IMR-90 (cell line): ENCODE measurements around the gene FTL. TPM values are rescaled to one million over a fixed set of nuclear protein-coding genes. Genes with fewer than 3 reads are reported as not detected.

ENCODE experiments used
- FOS ChIP-seq: fragments of 150-350 bp; IDR thresholded peaks from 2 replicates; pipeline ENCODE4 v1.6.1; 2016; ENCODE audit warnings: low read depth, low read length
- MAZ ChIP-seq: IDR thresholded peaks from 2 replicates; pipeline ENCODE4 v1.6.1; 2012; ENCODE audit warnings: low read depth, mild to moderate bottlenecking, low read length, improper control_type of control experiment, moderate library complexity, borderline replicate concordance
- polyA plus RNA-seq, 3 experiments: library from polyadenylated mRNA; depleted of rRNA; stranded (reverse); fragments of >200 nt; gene quantifications; 2 replicates each; pipeline ENCODE4 v1.2.3, GENCODE V29; 2012; ENCODE audit warnings: low replicate concordance in 1 of 3
- total RNA-seq: library from RNA; depleted of rRNA; stranded (reverse); fragments of >200 nt; gene quantifications from 2 replicates; pipeline ENCODE4 v1.2.3, GENCODE V29; 2012
- TF ChIP-seq, protein P1 (sequence below): conservative IDR thresholded peaks from 2 replicates; pipeline ENCODE4 v1.5.1; 2012; ENCODE audit warnings: mild to moderate bottlenecking, low read depth, low read length, improper control_type of control experiment

FTL gene
- total and polyA plus RNA-seq, 2 of the 4 experiments (the other 2 are of a cell fraction) = 1,057 to 2,944 TPM

DNA sequence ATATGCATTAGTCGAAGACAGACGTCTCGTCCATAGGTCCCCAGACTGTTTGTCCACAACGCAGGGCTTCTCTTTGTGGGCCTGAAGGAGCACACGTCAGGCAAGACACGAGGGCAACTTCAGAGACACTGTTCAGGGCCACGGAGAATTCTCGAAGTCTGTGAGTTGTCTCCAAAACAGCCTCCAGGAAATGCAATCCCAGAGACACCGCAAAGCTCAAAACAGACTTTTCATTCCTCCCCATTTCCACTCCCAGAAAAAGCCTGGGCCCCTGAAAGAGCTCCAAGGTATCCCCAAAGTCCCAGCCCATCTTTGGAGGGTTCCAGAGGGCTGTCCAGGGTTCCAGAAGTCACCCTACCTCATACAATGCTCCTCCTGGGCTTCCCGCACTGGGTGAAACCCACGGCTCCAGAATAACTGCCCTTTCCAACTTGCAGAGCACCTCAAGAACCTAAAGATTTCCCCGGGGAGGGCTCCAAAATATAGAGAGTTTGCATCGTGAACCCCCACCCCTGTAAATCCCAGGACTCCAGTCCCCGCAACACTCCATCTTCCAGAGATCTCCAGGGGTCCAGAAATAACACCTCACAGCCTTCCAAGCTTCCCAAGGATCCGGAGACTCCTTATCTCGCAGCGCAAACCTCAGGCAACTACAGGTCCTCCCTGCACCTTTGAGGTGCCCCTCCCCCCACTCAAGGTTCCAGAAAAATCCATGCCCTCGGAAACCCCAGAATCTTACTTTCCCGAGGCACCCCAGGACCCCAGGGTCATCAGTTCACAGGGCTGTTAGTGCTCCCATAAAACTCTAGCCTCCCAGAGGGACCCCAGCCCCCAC, 687 bp upstream of the FTL start (continued):
- TF ChIP-seq, protein P1, sequence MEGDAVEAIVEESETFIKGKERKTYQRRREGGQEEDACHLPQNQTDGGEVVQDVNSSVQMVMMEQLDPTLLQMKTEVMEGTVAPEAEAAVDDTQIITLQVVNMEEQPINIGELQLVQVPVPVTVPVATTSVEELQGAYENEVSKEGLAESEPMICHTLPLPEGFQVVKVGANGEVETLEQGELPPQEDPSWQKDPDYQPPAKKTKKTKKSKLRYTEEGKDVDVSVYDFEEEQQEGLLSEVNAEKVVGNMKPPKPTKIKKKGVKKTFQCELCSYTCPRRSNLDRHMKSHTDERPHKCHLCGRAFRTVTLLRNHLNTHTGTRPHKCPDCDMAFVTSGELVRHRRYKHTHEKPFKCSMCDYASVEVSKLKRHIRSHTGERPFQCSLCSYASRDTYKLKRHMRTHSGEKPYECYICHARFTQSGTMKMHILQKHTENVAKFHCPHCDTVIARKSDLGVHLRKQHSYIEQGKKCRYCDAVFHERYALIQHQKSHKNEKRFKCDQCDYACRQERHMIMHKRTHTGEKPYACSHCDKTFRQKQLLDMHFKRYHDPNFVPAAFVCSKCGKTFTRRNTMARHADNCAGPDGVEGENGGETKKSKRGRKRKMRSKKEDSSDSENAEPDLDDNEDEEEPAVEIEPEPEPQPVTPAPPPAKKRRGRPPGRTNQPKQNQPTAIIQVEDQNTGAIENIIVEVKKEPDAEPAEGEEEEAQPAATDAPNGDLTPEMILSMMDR = no peak
- no peak for TF ChIP-seq MAZ
- no peak for TF ChIP-seq FOS
